Activated CD8-positive, alpha-beta memory T cell treated with anti-CD3 and anti-CD28 coated beads, Interleukin-2, amount 50 U/mL, for 24 hours (primary cell): Measurements from ENCODE around the gene FXYD5.
"Not testable (repeated sequence)": the region's sequence is repeated elsewhere in the genome, so short reads cannot be mapped to it uniquely, and the experiment has no call there.

ENCODE experiments used
- DNase-seq: peaks from one replicate; pipeline ENCODE4 v3.0.0-alpha.2; 2020; ENCODE audit errors: extremely low read depth

The FXYD5 gene

GRCh38 chr19:35120492-35120891 lies 34.0 kb upstream of the FXYD5 start:
- no peak for DNase-seq

- DNase-seq: no peak
Measured at GRCh38 chr19:35120898-35121297, 33.6 kb upstream of the FXYD5 start.

- no peak for DNase-seq
Measured at GRCh38 chr19:35122687-35123551, 31.6 kb upstream of the FXYD5 start.

GRCh38 chr19:35123573-35123972 lies 31.0 kb upstream of the FXYD5 start:
- DNase-seq: no peak

- peak; percentile 53 for DNase-seq
Measured at GRCh38 chr19:35124098-35125060, 30.2 kb upstream of the FXYD5 start.

- no peak for DNase-seq
Measured at GRCh38 chr19:35125270-35125717, 29.2 kb upstream of the FXYD5 start.

GRCh38 chr19:35125749-35126623 lies 28.5 kb upstream of the FXYD5 start:
- DNase-seq: no peak

GRCh38 chr19:35126624-35126959 lies 27.9 kb upstream of the FXYD5 start:
- DNase-seq: no peak

- DNase-seq: no peak
Measured at GRCh38 chr19:35127871-35128270, 26.7 kb upstream of the FXYD5 start.

GRCh38 chr19:35128398-35129057 lies 26.0 kb upstream of the FXYD5 start:
- no peak for DNase-seq

- not testable (repeated sequence) for DNase-seq
Measured at GRCh38 chr19:35129724-35130274, 24.7 kb upstream of the FXYD5 start.

- DNase-seq: no peak
Measured at GRCh38 chr19:35130761-35131720, 23.5 kb upstream of the FXYD5 start.

GRCh38 chr19:35132254-35132653 lies 22.3 kb upstream of the FXYD5 start:
- no peak for DNase-seq

- no peak for DNase-seq
Measured at GRCh38 chr19:35133826-35134225, 20.7 kb upstream of the FXYD5 start.

- no peak for DNase-seq
Measured at GRCh38 chr19:35134601-35135242, 19.8 kb upstream of the FXYD5 start, which contains the start of gene LGI4. LGI4 (minus strand) TSS chr19:35135059; CDS start chr19:35134680, 379 bp downstream.

GRCh38 chr19:35135389-35135909 lies 19.1 kb upstream of the FXYD5 start:
- no peak for DNase-seq

GRCh38 chr19:35136231-35136630 lies 18.3 kb upstream of the FXYD5 start:
- no peak for DNase-seq

- no peak for DNase-seq
Measured at GRCh38 chr19:35136977-35137702, 17.4 kb upstream of the FXYD5 start.
